Measurements from ENCODE around the gene NKAIN2. TPM values are rescaled to one million over a fixed set of nuclear protein-coding genes. Genes with fewer than 3 reads are reported as not detected.
"Not testable (repeated sequence)": the region's sequence is repeated elsewhere in the genome, so short reads cannot be mapped to it uniquely, and the experiment has no call there.

NKAIN2 gene
- total RNA-seq, 2 donors from 2014 or later, result 2.4 to 2.7 TPM

GRCh38 chr6:124131259-124131658 lies 327.6 kb downstream of the NKAIN2 start:
- DNase-seq (no peak), ATAC-seq (no peak)
- intact Hi-C loops (cut with DNase I), result no loop called here

- ATAC-seq (no peak), DNase-seq (no peak)
- intact Hi-C loops (cut with DNase I), result no loop called here
These were observed 328.1 kb downstream of the NKAIN2 start for GRCh38 chr6:124131779-124132178.

- intact Hi-C loops (cut with DNase I), result no loop called here
- no peak for ATAC-seq
- DNase-seq, result no peak
These were observed 328.6 kb downstream of the NKAIN2 start for GRCh38 chr6:124132256-124132655.

- no peak for DNase-seq
- intact Hi-C loops (cut with DNase I), result no loop called here
- ATAC-seq, result no peak
These were observed 339.2 kb downstream of the NKAIN2 start for GRCh38 chr6:124142852-124143251.

GRCh38 chr6:124143435-124143834 lies 339.8 kb downstream of the NKAIN2 start:
- intact Hi-C loops (cut with DNase I), result no loop called here
- DNase-seq, result no peak
- no peak for ATAC-seq

- no peak for DNase-seq
These were observed 344.0 kb downstream of the NKAIN2 start for GRCh38 chr6:124147621-124148020.

GRCh38 chr6:124148236-124148957 lies 344.7 kb downstream of the NKAIN2 start:
- no peak for ATAC-seq
- no peak for DNase-seq
- intact Hi-C loops (cut with DNase I), result no loop called here

More at GRCh38 chr6:124147621-124148020, 344.0 kb downstream of the NKAIN2 start:
- intact Hi-C loops (cut with DNase I), result no loop called here
- ATAC-seq, result no peak

- DNase-seq (no peak), ATAC-seq (no peak)
- intact Hi-C loops (cut with DNase I), result no loop called here
These were observed 346.0 kb downstream of the NKAIN2 start for GRCh38 chr6:124149646-124150045.

- ATAC-seq (no peak), DNase-seq (no peak)
- intact Hi-C loops (cut with DNase I), result no loop called here
These were observed 354.4 kb downstream of the NKAIN2 start for GRCh38 chr6:124158024-124158423.

GRCh38 chr6:124163676-124164075 lies 360.0 kb downstream of the NKAIN2 start:
- ATAC-seq (no peak), DNase-seq (no peak)
- intact Hi-C loops (cut with DNase I), result no loop called here

- intact Hi-C loops (cut with DNase I), result no loop called here
- DNase-seq, result no peak
- no peak for ATAC-seq
These were observed 360.7 kb downstream of the NKAIN2 start for GRCh38 chr6:124164343-124164742.

GRCh38 chr6:124167249-124167648 lies 363.6 kb downstream of the NKAIN2 start:
- intact Hi-C loops (cut with DNase I); DNase-seq; ATAC-seq: not testable (repeated sequence)

GRCh38 chr6:124190256-124190655 lies 386.6 kb downstream of the NKAIN2 start:
- intact Hi-C loops (cut with DNase I), result no loop called here
- DNase-seq (no peak), ATAC-seq (no peak)

- intact Hi-C loops (cut with DNase I), result no loop called here
These were observed 389.5 kb downstream of the NKAIN2 start for GRCh38 chr6:124193132-124193531.

GRCh38 chr6:124197148-124197547 lies 393.5 kb downstream of the NKAIN2 start:
- DNase-seq (no peak), ATAC-seq (no peak)
- intact Hi-C loops (cut with DNase I), result no loop called here

More at GRCh38 chr6:124193132-124193531, 389.5 kb downstream of the NKAIN2 start:
- ATAC-seq (no peak), DNase-seq (no peak)

GRCh38 chr6:124199286-124199685 lies 395.6 kb downstream of the NKAIN2 start:
- no peak for ATAC-seq
- no peak for DNase-seq
- intact Hi-C loops (cut with DNase I), result no loop called here

GRCh38 chr6:124200661-124201060 lies 397.0 kb downstream of the NKAIN2 start:
- DNase-seq, result no peak
- intact Hi-C loops (cut with DNase I), result no loop called here
- ATAC-seq, result no peak

GRCh38 chr6:124203101-124203811 lies 399.6 kb downstream of the NKAIN2 start:
- DNase-seq (no peak), ATAC-seq (peak in 1 of 2 donors; percentile 79)
- intact Hi-C loops (cut with DNase I), result no loop called here

- peak in 1 of 2 donors; percentile 34 for ATAC-seq
- no peak for DNase-seq
- intact Hi-C loops (cut with DNase I), result no loop called here
These were observed 400.1 kb downstream of the NKAIN2 start for GRCh38 chr6:124203812-124204167.

GRCh38 chr6:124205921-124206320 lies 402.3 kb downstream of the NKAIN2 start:
- ATAC-seq (no peak), DNase-seq (no peak)
- intact Hi-C loops (cut with DNase I), result no loop called here

Measured in left cardiac atrium (tissue), 4 donors.